ENCODE data around the gene MAD1L1. TPM values are rescaled to one million over a fixed set of nuclear protein-coding genes. Genes with fewer than 3 reads are reported as not detected.

MAD1L1 gene
- total RNA-seq, 1 experiment from 2014 or later, result 38.5 TPM

- TF ChIP-seq EGR1 (IDR thresholded peaks at IDR 0.05; ENCODE audit: low read depth), result no peak
- TF ChIP-seq POLR2A (IDR thresholded peaks at IDR 0.05; ENCODE audit: borderline replicate concordance, extremely low read depth, insufficient read depth, insufficient read length), result no peak
- no peak for TF ChIP-seq SIN3A (IDR thresholded peaks at IDR 0.05; ENCODE audit: low read depth)
These were observed 29.6 kb downstream of the MAD1L1 start (continued) for GRCh38 chr7:2202901-2203765.

- no TSS peak for BruUV-seq (replicated peaks)
- no peaks in the 10 kb centered on the region for H3K4me1 ChIP-seq (ENCODE audit: control insufficient read depth in 1 of 2, insufficient read depth in 2 of 2, low read length in 2 of 2)
- intact Hi-C loops (cut with micrococcal nuclease), result loop anchor here (10.0 kb wide), 1 partner anchor 98 kb away; no protein-coding TSS in a partner anchor
- ChIA-PET CTCF (no interaction called here), RAD21 (ENCODE audit: low non-redundant PET in 1 of 2, low total read pairs in 2 of 2, uncharacterized antibody in 2 of 2, unreplicated experiment in 2 of 2) (no interaction called here), POLR2A (no interaction called here)
- H3K36me3 ChIP-seq (ENCODE audit: control insufficient read depth in 1 of 2, insufficient read depth in 2 of 2, low read length in 2 of 2), result peaks cover 3 to 5% of the 10 kb centered on the region in 2 experiments; a peak in 2 of 4 replicates
- H4K20me1 ChIP-seq (ENCODE audit: insufficient read depth), result no peaks in the 10 kb centered on the region
- H3K79me2 ChIP-seq (ENCODE audit: insufficient read depth, low read length), result no peaks in the 10 kb centered on the region
- H3K27me3 ChIP-seq (ENCODE audit: insufficient read depth, low read length), result no peaks in the 10 kb centered on the region
- H2AFZ ChIP-seq (ENCODE audit: low read depth, low read length, poor library complexity, severe bottlenecking), result no peak overlapping the region
- no peak overlapping the region for H3K4me3 ChIP-seq (replicated peaks in 1 of 2; ENCODE audit: low read depth in 1 of 2, low read length in 2 of 2)
- DNase-seq (ENCODE audit: low read depth, low spot score), result no peak
- no peaks in the 10 kb centered on the region for H3K9me3 ChIP-seq (ENCODE audit: control insufficient read depth in 1 of 2, insufficient read depth in 1 of 2, low read depth in 1 of 2, low read length in 2 of 2)
- no peak overlapping the region for H3K4me2 ChIP-seq (ENCODE audit: low read length)
- no peak for TF ChIP-seq CBX3 (IDR thresholded peaks at IDR 0.05; ENCODE audit: low read depth)
- TF ChIP-seq POLR2AphosphoS5 (IDR thresholded peaks at IDR 0.05; ENCODE audit: low read depth, low read length), result no peak
- no peak for TF ChIP-seq ZNF274 (IDR thresholded peaks at IDR 0.05; ENCODE audit: low read depth, low read length)
- TF ChIP-seq YY1 (IDR thresholded peaks at IDR 0.05; ENCODE audit: extremely low read depth, insufficient replicate concordance, low read depth, low read length), result no peak
- TF ChIP-seq ELF1 (IDR thresholded peaks at IDR 0.05; ENCODE audit: borderline replicate concordance, low read depth), result no peak
- TF ChIP-seq CEBPB (IDR thresholded peaks at IDR 0.05; ENCODE audit: low read depth), result no peak
- no peak for TF ChIP-seq ZBTB33 (IDR thresholded peaks at IDR 0.05; ENCODE audit: extremely low read depth, insufficient replicate concordance, low read length)
- TF ChIP-seq SRF (IDR thresholded peaks at IDR 0.05; ENCODE audit: low read depth), result no peak
- TF ChIP-seq JUND (IDR thresholded peaks at IDR 0.05), result no peak
- TF ChIP-seq EZH2 (IDR thresholded peaks at IDR 0.05), result no peak
- TF ChIP-seq CTCF (IDR thresholded peaks at IDR 0.05 in 2 of 3, conservative IDR thresholded peaks at IDR 0.05 in 1 of 3; ENCODE audit: borderline replicate concordance in 1 of 3, insufficient read depth in 1 of 3, low read depth in 2 of 3, low read length in 2 of 3), result no peak
- no peak for TF ChIP-seq REST (IDR thresholded peaks at IDR 0.05; ENCODE audit: low read depth)
- H3K27ac ChIP-seq (ENCODE audit: low read depth, low read length), result no peak overlapping the region
- H3K9ac ChIP-seq (ENCODE audit: low read length), result no peak overlapping the region
- H3K9me2 ChIP-seq (ENCODE audit: insufficient read depth), result no peaks in the 10 kb centered on the region
- ATAC-seq, result no peak
These were observed 30.4 kb downstream of the MAD1L1 start for GRCh38 chr7:2202361-2202761.
